ENCODE data around the gene SGMS1.

GRCh38 chr10:50605269-50605950 is 18.3 kb downstream of the SGMS1 start:
- TF ChIP-seq CTCF (conservative IDR thresholded peaks at IDR 0.05; ENCODE audit: low read depth in 2 of 2), result no peak
- TF ChIP-seq POLR2AphosphoS5 (IDR thresholded peaks at IDR 0.05; ENCODE audit: low read depth), result no peak
- no peak for TF ChIP-seq REST (IDR thresholded peaks at IDR 0.05; ENCODE audit: unreplicated experiment)
- no peak for TF ChIP-seq EZH2 (IDR thresholded peaks at IDR 0.05; ENCODE audit: low read depth, unreplicated experiment)
- TF ChIP-seq ZNF331 (CRISPR knock-in tag; IDR thresholded peaks at IDR 0.05; ENCODE audit: low read depth), result no peak
- no peak for TF ChIP-seq ZNF462 (CRISPR knock-in tag; IDR thresholded peaks at IDR 0.05)
- TF ChIP-seq JUNB (IDR thresholded peaks at IDR 0.05; ENCODE audit: unreplicated experiment), result no peak
- TF ChIP-seq EZH2phosphoT487 (IDR thresholded peaks at IDR 0.05; ENCODE audit: unreplicated experiment), result no peak
- TF ChIP-seq NANOG (IDR thresholded peaks at IDR 0.05; ENCODE audit: borderline replicate concordance), result no peak
- TF ChIP-seq ETS1 (IDR thresholded peaks at IDR 0.05), result no peak
- no peak for TF ChIP-seq ZNF114 (CRISPR knock-in tag; IDR thresholded peaks at IDR 0.05)
